GM19193 (cell line): ENCODE data around the gene FMNL3.
A peak's percentile ranks its signal among the peaks of the same experiment; 100 is the strongest.

ENCODE experiments used
- POLR2A ChIP-seq: IDR thresholded peaks from 4 replicates; pipeline ENCODE4 v1.6.1; 2011; ENCODE audit not compliant: insufficient read depth, insufficient read length; ENCODE audit errors: extremely low read depth

The FMNL3 gene

DNA sequence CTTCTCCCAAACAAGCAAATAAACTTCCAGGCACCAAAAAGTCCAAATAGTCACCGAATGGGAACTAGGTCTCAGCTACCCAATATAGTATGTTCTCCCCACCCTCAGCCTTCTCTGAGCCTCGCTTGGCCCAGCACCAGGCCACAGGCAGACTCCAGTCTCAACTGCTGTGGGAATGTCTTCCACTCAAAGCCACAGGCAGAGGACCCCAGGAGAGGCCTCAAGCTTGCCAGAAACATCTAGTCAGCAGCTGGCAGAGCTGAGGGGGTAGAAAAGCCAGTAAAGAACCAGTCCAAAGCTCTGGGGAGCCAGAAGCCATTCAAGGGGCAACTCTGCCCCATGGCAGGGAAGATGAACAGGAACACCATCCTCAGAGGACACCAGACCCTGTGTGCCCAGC, 41.8 kb downstream of the FMNL3 start:
- no peak for TF ChIP-seq POLR2A

DNA sequence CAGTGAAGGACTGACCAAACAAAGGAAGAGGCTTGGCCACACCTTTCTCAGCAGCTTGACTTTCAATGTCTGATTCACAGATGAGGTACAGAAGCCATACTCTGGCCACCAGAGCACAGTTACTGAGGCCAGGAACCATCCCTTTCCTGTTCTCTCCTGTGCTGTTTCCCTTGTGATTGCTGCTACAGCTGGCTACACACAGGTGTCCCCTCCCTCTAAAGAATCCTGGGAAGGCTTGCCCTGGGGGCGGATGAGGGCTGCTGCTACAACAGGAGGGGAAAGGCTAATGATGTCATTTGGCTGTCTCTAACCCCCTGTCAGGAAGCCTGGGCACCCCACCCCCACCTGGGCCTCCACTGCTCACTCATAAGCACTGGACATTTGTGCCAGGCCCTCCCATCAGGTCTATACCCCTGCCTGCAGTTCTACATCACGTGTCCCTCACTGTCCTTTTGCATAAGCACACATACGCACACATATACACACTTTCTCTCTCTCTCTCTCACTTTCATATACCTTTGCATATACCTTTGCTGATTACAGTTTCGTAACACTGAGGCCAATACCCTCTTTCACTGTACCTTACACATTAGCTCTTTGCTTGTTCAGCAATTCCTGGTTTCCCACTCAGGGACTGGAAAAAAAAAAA, 42.5 kb downstream of the FMNL3 start:
- TF ChIP-seq POLR2A, result no peak

DNA sequence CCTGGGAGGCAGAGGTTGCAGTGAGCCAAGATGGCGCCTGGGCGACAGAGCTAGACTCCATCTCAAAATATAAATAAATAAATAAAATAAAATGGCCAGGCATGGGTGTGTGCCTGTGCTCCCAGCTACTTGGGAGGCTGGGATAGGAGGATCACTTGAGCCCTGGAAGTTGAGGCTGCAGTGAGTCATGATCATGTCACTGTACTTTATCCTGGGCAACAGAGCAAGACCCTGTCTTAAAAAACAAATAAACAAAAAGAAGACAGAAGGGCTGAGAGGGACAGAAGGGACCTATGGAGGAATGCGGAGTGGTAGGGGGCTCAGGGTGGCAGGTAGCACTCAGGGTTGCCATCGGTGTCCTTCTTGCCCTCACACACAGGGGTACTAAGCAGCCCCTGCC, 43.0 kb downstream of the FMNL3 start:
- no peak for TF ChIP-seq POLR2A

DNA sequence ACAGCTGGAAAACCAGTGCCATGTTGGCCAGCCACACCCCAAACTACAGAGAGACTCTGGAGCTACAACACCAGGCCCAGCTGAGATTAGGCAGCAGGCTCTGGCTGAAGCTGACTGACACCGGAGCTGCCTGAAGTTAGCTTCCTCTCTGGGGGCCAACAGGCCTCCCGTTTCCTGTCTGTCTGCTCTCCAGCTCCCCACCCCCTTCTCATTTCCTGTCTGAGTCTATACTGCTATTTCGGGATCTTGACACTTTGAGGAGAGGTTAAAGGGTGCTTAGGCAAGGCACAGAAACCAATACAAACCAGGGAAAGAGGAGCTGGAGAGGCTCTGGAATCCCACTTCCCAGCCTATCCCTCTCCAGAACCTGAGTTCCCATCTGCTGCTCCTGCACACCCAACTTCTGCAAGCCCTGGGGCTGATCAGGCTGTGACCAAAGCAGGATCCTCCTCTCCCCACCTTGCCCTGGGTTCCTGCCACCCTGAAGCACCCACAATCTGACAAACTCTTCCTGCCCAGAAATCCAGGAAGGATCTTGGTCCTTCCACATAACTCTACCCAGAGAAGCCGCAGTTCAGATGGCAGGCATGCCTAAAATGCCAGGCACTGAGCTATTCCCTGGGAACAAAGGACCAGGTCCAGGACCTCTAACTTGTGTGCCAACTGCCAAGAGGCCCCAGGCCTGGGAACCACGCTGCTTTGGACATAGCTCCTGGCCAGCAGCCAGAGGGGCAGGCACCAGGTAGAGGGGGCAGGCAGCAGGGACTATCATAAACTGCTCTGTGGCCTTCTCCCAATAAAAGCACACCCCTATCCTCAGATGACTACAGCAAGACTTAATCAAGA, 44.0 kb downstream of the FMNL3 start:
- peak; percentile 57 for TF ChIP-seq POLR2A

DNA sequence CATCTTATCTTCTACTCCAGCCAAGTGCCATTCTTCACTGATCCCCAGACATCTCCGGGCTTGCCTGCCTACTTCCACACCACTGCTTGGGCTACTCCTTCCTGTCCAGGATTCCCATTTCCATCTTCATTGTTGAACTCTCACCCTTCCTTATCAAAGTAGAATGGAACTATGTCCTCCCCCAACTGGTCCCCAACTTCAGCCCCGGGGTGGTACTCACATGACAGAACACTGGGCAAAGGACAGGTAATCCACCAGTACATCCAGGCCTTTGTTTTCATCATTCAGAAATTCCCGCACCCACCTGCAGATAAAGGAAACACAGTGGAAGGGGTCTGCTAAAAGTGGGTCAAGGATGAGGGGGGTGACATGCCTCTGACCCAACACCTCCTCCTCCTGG, 45.5 kb downstream of the FMNL3 start:
- TF ChIP-seq POLR2A, result no peak

DNA sequence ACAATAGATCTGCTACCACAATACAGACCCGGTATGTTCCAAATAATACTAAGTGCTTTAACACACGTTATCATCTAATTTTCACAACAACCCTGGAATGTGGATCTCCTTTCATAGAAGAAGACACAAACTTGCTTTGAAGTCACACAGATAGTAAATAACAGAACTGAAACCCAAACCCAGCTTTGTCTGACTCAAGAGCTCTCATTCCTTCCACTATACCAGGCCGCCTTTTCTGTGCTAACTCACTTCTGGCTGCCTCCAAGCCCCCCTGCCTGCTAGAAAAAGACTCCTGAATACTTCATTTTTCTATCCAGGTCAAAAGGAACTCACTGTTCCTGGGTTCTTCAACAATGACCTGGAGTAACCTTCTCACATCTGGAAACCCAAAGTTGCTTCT, 46.0 kb downstream of the FMNL3 start:
- TF ChIP-seq POLR2A, result no peak

DNA sequence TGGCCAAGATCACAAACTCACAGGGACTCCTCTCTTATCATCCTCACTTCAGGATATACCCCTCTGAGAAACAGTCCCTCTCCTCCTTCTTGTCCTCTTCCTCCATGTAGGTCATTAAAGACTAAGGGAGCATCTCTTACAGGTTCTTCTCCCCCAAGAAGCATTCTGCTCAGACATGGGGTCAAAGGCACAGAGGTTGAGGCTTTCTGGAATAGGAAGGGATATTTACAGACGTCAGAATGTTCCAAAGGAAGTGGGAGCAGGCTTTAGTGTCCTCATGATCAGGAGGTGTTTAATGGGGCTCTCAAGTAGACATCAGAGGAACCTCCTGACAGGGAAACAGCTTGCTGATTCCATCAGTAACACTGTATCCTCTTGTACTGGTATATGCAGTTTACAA, 47.5 kb downstream of the FMNL3 start:
- no peak for TF ChIP-seq POLR2A

DNA sequence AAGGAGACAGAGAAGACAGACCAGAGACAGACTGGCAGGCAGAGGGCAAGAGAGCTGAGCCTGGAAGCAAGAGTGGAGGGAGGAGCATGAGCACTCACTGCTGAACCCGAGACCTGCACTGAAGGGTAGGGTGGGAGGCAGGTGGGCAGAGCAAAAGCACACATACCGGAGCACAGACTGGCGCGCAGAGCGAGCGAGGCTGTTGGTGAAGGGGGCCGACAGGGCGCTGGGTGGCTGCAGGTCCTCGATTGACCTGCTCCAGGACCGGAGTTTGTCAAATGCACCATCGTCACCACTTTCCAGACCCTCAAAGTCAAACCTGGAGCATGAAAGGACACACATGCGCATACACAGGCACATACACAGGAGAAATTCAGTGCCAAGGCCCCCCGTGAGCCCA, 48.9 kb downstream of the FMNL3 start:
- no peak for TF ChIP-seq POLR2A

DNA sequence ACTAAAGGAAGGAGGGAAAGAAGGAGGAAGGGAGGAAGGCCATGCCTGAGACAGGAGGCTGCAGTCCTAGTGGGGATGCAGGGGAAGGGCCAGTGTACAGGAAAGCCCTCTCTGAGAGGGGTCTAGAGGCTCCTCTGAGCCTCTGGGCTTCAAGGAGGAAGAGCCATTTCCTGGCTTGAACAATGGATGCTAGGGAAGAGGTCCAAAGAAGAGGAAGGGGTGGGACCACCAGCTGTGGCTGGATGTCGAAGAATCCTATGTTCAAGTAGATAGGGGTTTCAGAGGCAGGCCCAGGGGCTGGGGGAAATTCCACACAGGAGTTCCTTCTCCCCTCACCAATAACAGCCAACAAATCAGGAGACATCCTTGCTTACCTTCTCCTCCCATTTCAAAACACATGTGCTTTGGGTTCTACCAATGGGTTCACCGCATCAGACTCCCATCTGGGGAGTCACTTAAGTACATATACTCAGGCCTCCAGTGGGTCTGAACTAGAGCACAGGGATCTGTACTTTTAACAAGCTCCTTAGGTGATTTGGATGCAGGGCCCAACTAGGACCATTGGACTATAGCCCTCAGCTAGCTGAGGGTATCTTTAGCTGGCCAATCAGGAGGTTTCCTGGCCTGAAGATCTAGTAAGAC, 51.5 kb downstream of the FMNL3 start:
- TF ChIP-seq POLR2A, result no peak

DNA sequence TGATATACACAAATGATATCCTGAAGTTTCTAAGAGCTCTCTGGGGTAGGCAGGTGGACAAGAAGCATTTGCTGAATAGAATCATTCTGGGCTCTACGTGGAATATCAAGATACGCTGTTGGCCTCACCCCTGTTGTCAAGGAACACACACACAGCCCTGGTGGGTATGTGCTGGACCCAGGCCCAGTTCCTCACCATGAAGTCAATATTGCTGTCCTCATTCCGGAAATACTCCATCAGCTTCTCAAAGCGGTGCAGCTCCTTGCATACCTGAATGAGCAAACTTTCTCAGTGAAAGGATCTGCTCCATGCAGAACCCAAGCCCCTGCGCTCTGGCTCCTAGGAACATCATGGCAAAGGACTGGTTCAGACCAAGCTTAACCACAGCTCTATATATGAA, 52.5 kb downstream of the FMNL3 start:
- TF ChIP-seq POLR2A, result no peak

DNA sequence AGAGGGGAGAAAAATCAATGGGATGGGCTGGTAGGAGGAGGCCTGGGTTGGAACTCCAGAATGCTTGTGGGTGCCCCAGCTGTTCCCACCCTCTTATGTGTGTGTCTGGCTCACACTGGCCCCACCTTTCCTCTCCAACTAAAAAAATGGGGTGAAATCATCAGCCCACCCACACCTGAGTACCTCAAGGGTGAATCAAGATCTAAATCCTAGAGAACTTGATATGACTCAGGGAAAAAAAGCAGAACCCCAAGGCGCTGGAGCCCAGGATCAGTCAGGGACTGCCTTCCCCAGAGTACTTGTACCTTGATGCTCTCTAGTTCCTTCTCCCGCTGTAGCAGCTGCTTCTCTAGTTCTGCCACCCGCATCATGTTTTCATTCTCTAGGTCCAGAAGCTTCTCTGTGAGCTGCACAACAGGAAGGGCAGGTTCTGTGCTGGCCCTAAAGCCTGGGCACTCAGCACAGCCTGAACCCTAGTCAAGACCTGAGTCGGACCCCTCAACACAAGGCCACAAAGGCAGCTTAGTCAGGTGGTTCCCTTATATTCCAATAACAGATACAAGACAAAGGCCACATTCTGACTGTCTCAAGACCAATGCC, 54.2 kb downstream of the FMNL3 start:
- TF ChIP-seq POLR2A, result no peak

DNA sequence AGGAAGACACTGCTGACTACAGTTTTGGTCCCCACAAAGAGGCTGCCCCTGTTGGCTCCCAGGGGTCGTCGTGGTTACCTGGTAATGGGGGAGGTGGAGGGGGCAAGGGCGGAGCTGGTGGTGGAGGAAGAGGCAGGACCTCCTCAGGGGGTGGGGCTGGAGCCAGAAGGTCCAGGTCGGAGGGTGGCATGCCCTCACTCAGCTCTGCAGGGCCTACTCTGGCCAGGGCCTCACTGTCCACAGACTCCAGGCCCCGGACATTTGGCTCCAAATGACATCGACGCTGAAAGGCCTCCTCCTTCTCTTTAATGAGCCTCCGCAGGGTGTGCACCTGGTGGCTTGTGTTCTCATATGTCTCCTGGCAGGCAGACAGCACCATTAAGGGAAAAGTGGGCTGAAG, 55.4 kb downstream of the FMNL3 start:
- TF ChIP-seq POLR2A, result no peak

DNA sequence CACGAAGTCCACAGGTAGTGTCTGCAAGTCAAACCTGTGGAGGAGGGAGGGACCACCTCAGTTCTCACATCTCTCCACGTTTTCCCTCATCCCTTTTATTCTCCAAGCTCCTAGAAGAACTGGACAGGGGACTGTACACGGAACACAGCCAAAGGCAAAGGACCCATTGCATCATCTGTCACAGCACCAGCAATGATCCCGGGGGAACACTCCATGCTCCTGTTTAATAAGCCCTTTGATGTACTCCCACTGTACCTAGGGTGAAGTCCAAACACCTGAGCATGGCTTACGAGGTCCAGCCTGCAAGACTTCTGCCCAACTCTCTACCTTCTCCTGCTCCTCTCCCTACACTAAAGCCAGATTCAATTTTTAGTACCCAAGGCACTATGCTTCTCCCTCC, 57.3 kb downstream of the FMNL3 start:
- TF ChIP-seq POLR2A, result no peak

DNA sequence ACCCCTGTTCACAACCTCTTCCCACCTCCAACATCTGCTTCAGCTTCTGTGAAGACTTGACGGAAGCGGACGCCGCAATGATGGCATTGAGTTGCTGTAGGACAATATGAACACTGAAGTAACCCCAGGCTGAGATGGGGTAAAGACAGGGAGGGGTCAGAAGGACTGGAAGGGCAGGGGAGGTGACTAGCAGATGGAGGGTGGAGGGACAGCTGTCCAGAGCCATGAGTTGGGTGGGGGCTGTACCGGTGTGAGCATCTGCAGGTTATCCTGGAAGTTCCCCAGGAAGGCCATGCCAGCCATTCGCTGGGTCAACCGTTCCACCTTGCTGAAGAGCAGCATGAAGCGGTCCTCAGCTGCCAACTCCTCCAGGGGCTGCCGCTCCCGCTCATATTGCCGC, 57.8 kb downstream of the FMNL3 start:
- no peak for TF ChIP-seq POLR2A

DNA sequence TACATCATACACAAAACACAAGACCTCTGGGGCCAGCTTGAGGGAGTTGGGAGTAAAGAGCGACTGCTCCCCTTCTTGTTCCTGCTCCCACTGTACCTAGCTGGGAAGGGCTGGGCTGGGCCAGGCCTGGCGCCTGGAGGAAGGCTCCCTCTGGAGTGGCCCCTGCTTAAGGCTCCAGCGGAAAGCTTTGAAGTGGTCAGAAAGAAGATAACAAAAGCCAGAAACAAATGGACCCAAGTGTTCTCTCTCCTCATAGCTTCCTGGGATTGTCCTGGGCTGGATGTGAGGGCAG, 58.5 kb downstream of the FMNL3 start:
- no peak for TF ChIP-seq POLR2A
